Natural killer cell (primary cell): ENCODE data around the gene GRAMD4. TPM values are rescaled to one million over a fixed set of nuclear protein-coding genes. Genes with fewer than 3 reads are reported as not detected.

Source experiments
- ATAC-seq, 3 donors: fragments of 150-1000 bp in 2 of 3; fragments of 200-7000 bp in 1 of 3; cut with Tn5 transposase; 1 replicate in 1 of 3; 2 replicates in 2 of 3; pipeline ENCODE4 v1.10.0; 2021; ENCODE audit warnings: mild to moderate bottlenecking in 2 of 3, moderate library complexity in 2 of 3
- DNase-seq, 2 donors: peaks; one replicate each; pipeline versions ENCODE4 v3.0.0 to v3.0.0-alpha.2; 2013 to 2021; ENCODE audit warnings: mixed read lengths in 1 of 2
- H3K27ac ChIP-seq: one replicate; pipeline ENCODE4 v1.5.1; 2013; ENCODE audit warnings: mild to moderate bottlenecking, low read length
- H3K27me3 ChIP-seq: one replicate; pipeline ENCODE4 v1.6.1; 2013; ENCODE audit warnings: low read length; ENCODE audit not compliant: control insufficient read depth, insufficient read depth
- H3K36me3 ChIP-seq: one replicate; pipeline ENCODE4 v1.6.1; 2013; ENCODE audit warnings: low read length; ENCODE audit not compliant: control insufficient read depth, insufficient read depth
- H3K4me1 ChIP-seq: one replicate; pipeline ENCODE4 v1.6.1; 2013; ENCODE audit warnings: low read length; ENCODE audit not compliant: control insufficient read depth, insufficient read depth
- H3K4me3 ChIP-seq: one replicate; pipeline ENCODE4 v1.5.1; 2013; ENCODE audit warnings: low read length
- H3K9me3 ChIP-seq: one replicate; pipeline ENCODE4 v1.6.1; 2013; ENCODE audit warnings: low read length; ENCODE audit not compliant: control insufficient read depth, insufficient read depth
- H3K27ac Mint-ChIP-seq, 2 donors: one replicate each; pipeline ENCODE4 v1.8.0; 2022; ENCODE audit warnings: mild to moderate bottlenecking in 2 of 2, mixed read lengths in 2 of 2, moderate library complexity in 1 of 2
- H3K27me3 Mint-ChIP-seq, 2 donors: one replicate each; pipeline ENCODE4 v1.8.0; 2022; ENCODE audit warnings: low read depth in 2 of 2, mixed read lengths in 2 of 2
- H3K36me3 Mint-ChIP-seq: one replicate; pipeline ENCODE4 v1.8.0; 2022; ENCODE audit warnings: mixed read lengths
- H3K4me1 Mint-ChIP-seq, 2 donors: one replicate each; pipeline ENCODE4 v1.8.0; 2022; ENCODE audit warnings: mixed read lengths in 2 of 2
- H3K4me3 Mint-ChIP-seq: one replicate; pipeline ENCODE4 v1.8.0; 2022; ENCODE audit warnings: mild to moderate bottlenecking, moderate library complexity, mixed read lengths
- H3K9me3 Mint-ChIP-seq, 2 donors: one replicate each; pipeline ENCODE4 v1.8.0; 2022; ENCODE audit warnings: mixed read lengths in 2 of 2
- WGBS: methylation state at CpG from one replicate; pipeline ENCODE4 v1.1.7; 2013; ENCODE audit warnings: missing lambda C conversion rate; ENCODE audit not compliant: insufficient coverage; 5-methylcytosine and 5-hydroxymethylcytosine counted together
- intact Hi-C: fragments of 100-400 bp; cut with micrococcal nuclease; formaldehyde crosslinking; loops from one replicate; pipeline ENCODE4 v1.14.2; 2022
- total RNA-seq, 4 donors: library from RNA; stranded (reverse); fragments of 120-200 nt in 1 of 4; gene quantifications; one replicate each; pipeline versions ENCODE4 v1.2.3 to v1.2.4, GENCODE V29; 2013 to 2022
- TF ChIP-seq, protein P1 (sequence below): fragments of 200-600 bp; IDR thresholded peaks from one replicate; pipeline ENCODE4 v1.8.0; 2022; ENCODE audit warnings: antibody characterized with exemption

Gene GRAMD4
- total RNA-seq, 3 donors from 2014 or later (not counting 1 experiment from before 2014, with no cell fraction given) = 30.0 to 78.5 (median 41.6) TPM

- Histone ChIP-seq H3K27me3 (no peaks in the 10 kb centered on the region), H3K36me3 (peaks cover 15% of the 10 kb centered on the region), H3K27ac (no peak overlapping the region), H3K4me3 (no peak overlapping the region), H3K4me1 (peaks cover 29% of the 10 kb centered on the region), H3K9me3 (no peaks in the 10 kb centered on the region)
- WGBS = 91% methylated on average over 16 of the region's 16 CpGs
- Mint-ChIP-seq H3K27me3 (no peaks in the 10 kb centered on the region), H3K4me1 (peaks cover 4 to 13% of the 10 kb centered on the region in 2 donors), H3K27ac (no peak overlapping the region), H3K36me3 (no peaks in the 10 kb centered on the region), H3K4me3 (no peak overlapping the region), H3K9me3 (no peaks in the 10 kb centered on the region)
- no peak for DNase-seq
- ATAC-seq = no peak
- intact Hi-C loops = no loop called here
- TF ChIP-seq, protein P1, sequence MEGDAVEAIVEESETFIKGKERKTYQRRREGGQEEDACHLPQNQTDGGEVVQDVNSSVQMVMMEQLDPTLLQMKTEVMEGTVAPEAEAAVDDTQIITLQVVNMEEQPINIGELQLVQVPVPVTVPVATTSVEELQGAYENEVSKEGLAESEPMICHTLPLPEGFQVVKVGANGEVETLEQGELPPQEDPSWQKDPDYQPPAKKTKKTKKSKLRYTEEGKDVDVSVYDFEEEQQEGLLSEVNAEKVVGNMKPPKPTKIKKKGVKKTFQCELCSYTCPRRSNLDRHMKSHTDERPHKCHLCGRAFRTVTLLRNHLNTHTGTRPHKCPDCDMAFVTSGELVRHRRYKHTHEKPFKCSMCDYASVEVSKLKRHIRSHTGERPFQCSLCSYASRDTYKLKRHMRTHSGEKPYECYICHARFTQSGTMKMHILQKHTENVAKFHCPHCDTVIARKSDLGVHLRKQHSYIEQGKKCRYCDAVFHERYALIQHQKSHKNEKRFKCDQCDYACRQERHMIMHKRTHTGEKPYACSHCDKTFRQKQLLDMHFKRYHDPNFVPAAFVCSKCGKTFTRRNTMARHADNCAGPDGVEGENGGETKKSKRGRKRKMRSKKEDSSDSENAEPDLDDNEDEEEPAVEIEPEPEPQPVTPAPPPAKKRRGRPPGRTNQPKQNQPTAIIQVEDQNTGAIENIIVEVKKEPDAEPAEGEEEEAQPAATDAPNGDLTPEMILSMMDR = no peak
These were observed 55.8 kb downstream of the GRAMD4 start for GRCh38 chr22:46675938-46676337.

GRCh38 chr22:46676479-46676878, 56.3 kb downstream of the GRAMD4 start:
- Histone ChIP-seq H3K4me3 (no peak overlapping the region), H3K9me3 (no peaks in the 10 kb centered on the region), H3K4me1 (peaks cover 29% of the 10 kb centered on the region), H3K27ac (no peak overlapping the region), H3K27me3 (no peaks in the 10 kb centered on the region), H3K36me3 (peaks cover 14% of the 10 kb centered on the region)
- TF ChIP-seq, protein P1 = no peak
- DNase-seq (no peak), ATAC-seq (no peak)
- H3K9me3 Mint-ChIP-seq = no peaks in the 10 kb centered on the region
- H3K4me1 Mint-ChIP-seq = peaks cover 4 to 13% of the 10 kb centered on the region in 2 donors
- no peak overlapping the region for H3K4me3 Mint-ChIP-seq
- intact Hi-C loops = no loop called here
- no peaks in the 10 kb centered on the region for H3K27me3 Mint-ChIP-seq
- no peak overlapping the region for H3K27ac Mint-ChIP-seq
- no peaks in the 10 kb centered on the region for H3K36me3 Mint-ChIP-seq
- 88% methylated on average over 15 of the region's 15 CpGs for WGBS

DNA sequence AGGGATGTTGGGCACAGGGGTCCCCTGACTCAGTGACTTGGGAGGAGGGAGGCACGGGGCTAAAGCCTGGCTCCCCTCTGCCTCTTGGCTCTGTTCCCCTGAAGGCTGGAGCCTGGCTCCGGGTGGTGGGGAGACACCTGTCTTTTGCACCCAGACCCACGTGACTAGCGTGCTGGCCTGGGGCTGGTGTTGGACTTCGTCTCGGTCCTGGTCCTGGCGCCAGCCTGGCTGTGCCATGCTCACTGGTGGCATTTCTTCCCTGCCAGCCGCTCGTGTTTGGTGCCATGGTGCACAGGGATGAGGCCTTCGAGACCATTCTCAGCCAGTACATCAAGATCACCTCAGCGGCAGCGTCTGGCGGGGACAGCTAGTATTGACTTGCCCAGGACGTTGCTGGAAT, 56.7 kb downstream of the GRAMD4 start:
- Histone ChIP-seq H3K4me1 (peaks cover 29% of the 10 kb centered on the region), H3K9me3 (no peaks in the 10 kb centered on the region), H3K36me3 (peaks cover 14% of the 10 kb centered on the region), H3K4me3 (no peak overlapping the region), H3K27ac (no peak overlapping the region), H3K27me3 (no peaks in the 10 kb centered on the region)
- no peak for ATAC-seq
- WGBS = 95% methylated on average over 14 of the region's 14 CpGs
- Mint-ChIP-seq H3K27ac (no peak overlapping the region), H3K9me3 (no peaks in the 10 kb centered on the region), H3K36me3 (no peaks in the 10 kb centered on the region), H3K27me3 (no peaks in the 10 kb centered on the region), H3K4me3 (no peak overlapping the region), H3K4me1 (peaks cover 4 to 13% of the 10 kb centered on the region in 2 donors)
- TF ChIP-seq, protein P1 = no peak
- DNase-seq = no peak
- intact Hi-C loops = no loop called here

GRCh38 chr22:46677323-46678002, 57.3 kb downstream of the GRAMD4 start:
- no peak for ATAC-seq
- H3K4me1 ChIP-seq = peaks cover 29% of the 10 kb centered on the region
- TF ChIP-seq, protein P1 = no peak
- no peak for DNase-seq
- H3K27ac Mint-ChIP-seq = no peak overlapping the region
- H3K4me3 ChIP-seq = no peak overlapping the region
- H3K27me3 Mint-ChIP-seq = no peaks in the 10 kb centered on the region
- peaks cover 4 to 13% of the 10 kb centered on the region in 2 donors for H3K4me1 Mint-ChIP-seq
- H3K9me3 Mint-ChIP-seq = no peaks in the 10 kb centered on the region
- H3K36me3 Mint-ChIP-seq = no peaks in the 10 kb centered on the region
- peaks cover 14% of the 10 kb centered on the region for H3K36me3 ChIP-seq
- WGBS = 93% methylated on average over 28 of the region's 28 CpGs
- intact Hi-C loops = no loop called here
- H3K9me3 ChIP-seq = no peaks in the 10 kb centered on the region
- H3K27ac ChIP-seq = no peak overlapping the region
- H3K4me3 Mint-ChIP-seq = no peak overlapping the region
- no peaks in the 10 kb centered on the region for H3K27me3 ChIP-seq
